ENCODE measurements around the gene NLRP13.
"Not testable (repeated sequence)": the region's sequence is repeated elsewhere in the genome, so short reads cannot be mapped to it uniquely, and the experiment has no call there.

NLRP13 gene

GRCh38 chr19:55931936-55932386 is at the start of gene NLRP13:
NLRP13 (minus strand) TSS chr19:55932336; CDS start chr19:55932311, 25 bp downstream.
- no peak for DNase-seq

GRCh38 chr19:55980415-55980814 is 48.3 kb upstream of the NLRP13 start:
- no peak for DNase-seq

- DNase-seq, result no peak
These were observed 41.8 kb upstream of the NLRP13 start for GRCh38 chr19:55973982-55974381.

GRCh38 chr19:55962186-55962585 is 30.1 kb upstream of the NLRP13 start:
- no peak for DNase-seq

GRCh38 chr19:55959996-55960675 is 28.0 kb upstream of the NLRP13 start:
- no peak for DNase-seq

GRCh38 chr19:55958356-55958755 is 26.2 kb upstream of the NLRP13 start:
- no peak for DNase-seq

- no peak for DNase-seq
These were observed 24.3 kb upstream of the NLRP13 start for GRCh38 chr19:55956431-55956830.

GRCh38 chr19:55950566-55950965 is 18.4 kb upstream of the NLRP13 start:
- DNase-seq, result not testable (repeated sequence)

GRCh38 chr19:55947532-55947931 is 15.4 kb upstream of the NLRP13 start, which contains the start of gene NLRP8:
NLRP8 (plus strand) TSS chr19:55947832.
- no peak for DNase-seq

GRCh38 chr19:55940306-55940705 is 8.2 kb upstream of the NLRP13 start:
- DNase-seq, result no peak

GRCh38 chr19:55939206-55939605 is 7.1 kb upstream of the NLRP13 start:
- DNase-seq, result no peak

- DNase-seq, result no peak
These were observed 3.1 kb upstream of the NLRP13 start for GRCh38 chr19:55935206-55935605.

GRCh38 chr19:55930996-55931515 is 1.1 kb downstream of the NLRP13 start:
- DNase-seq, result no peak

- DNase-seq, result not testable (repeated sequence)
These were observed 2.9 kb downstream of the NLRP13 start for GRCh38 chr19:55929258-55929657.

- no peak for DNase-seq
These were observed 4.1 kb downstream of the NLRP13 start for GRCh38 chr19:55927991-55928390.

- no peak for DNase-seq
These were observed 8.6 kb downstream of the NLRP13 start for GRCh38 chr19:55923556-55923955.

GRCh38 chr19:55913643-55914268 is 18.4 kb downstream of the NLRP13 start:
- DNase-seq, result no peak

GRCh38 chr19:55912916-55913315 is 19.2 kb downstream of the NLRP13 start:
- no peak for DNase-seq

GRCh38 chr19:55909801-55910200 is 22.3 kb downstream of the NLRP13 start:
- DNase-seq, result no peak

GRCh38 chr19:55907746-55908145 is 24.4 kb downstream of the NLRP13 start:
- no peak for DNase-seq

- no peak for DNase-seq
These were observed 24.9 kb downstream of the NLRP13 start for GRCh38 chr19:55907286-55907685.

- no peak for DNase-seq
These were observed 29.9 kb downstream of the NLRP13 start for GRCh38 chr19:55902080-55902751.

- DNase-seq, result no peak
These were observed 30.6 kb downstream of the NLRP13 start for GRCh38 chr19:55901369-55902079.

Data from SHP77 (cell line).